NCI-H2029 (cell line): Measurements from ENCODE around the gene SERPINE1.
"Not testable (repeated sequence)": the region's sequence is repeated elsewhere in the genome, so short reads cannot be mapped to it uniquely, and the experiment has no call there.

Experiments used
- DNase-seq: peaks from one replicate; lab custom pipeline; 2025; lab: John Stamatoyannopoulos, UW

The SERPINE1 gene

GRCh38 chr7:101102026-101102425, 24.9 kb upstream of the SERPINE1 start:
- no peak for DNase-seq

- not testable (repeated sequence) for DNase-seq
These were observed 23.2 kb upstream of the SERPINE1 start for GRCh38 chr7:101103701-101104100.

- no peak for DNase-seq
These were observed 22.7 kb upstream of the SERPINE1 start for GRCh38 chr7:101104193-101104713.

GRCh38 chr7:101104799-101105198, 22.1 kb upstream of the SERPINE1 start:
- DNase-seq, result no peak

- DNase-seq, result not testable (repeated sequence)
These were observed 21.7 kb upstream of the SERPINE1 start for GRCh38 chr7:101105248-101105647.

GRCh38 chr7:101106386-101106785, 20.5 kb upstream of the SERPINE1 start:
- DNase-seq, result no peak

GRCh38 chr7:101108330-101108857, 18.5 kb upstream of the SERPINE1 start:
- DNase-seq, result no peak

- no peak for DNase-seq
These were observed 17.9 kb upstream of the SERPINE1 start for GRCh38 chr7:101108961-101109360.

GRCh38 chr7:101109368-101109767, 17.5 kb upstream of the SERPINE1 start:
- no peak for DNase-seq

- no peak for DNase-seq
These were observed 15.6 kb upstream of the SERPINE1 start for GRCh38 chr7:101111261-101111660.

- no peak for DNase-seq
These were observed 14.7 kb upstream of the SERPINE1 start for GRCh38 chr7:101112233-101112632.

- not testable (repeated sequence) for DNase-seq
These were observed 13.8 kb upstream of the SERPINE1 start for GRCh38 chr7:101113140-101113539.

- DNase-seq, result no peak
These were observed 13.1 kb upstream of the SERPINE1 start for GRCh38 chr7:101113836-101114235.

- DNase-seq, result no peak
These were observed 12.4 kb upstream of the SERPINE1 start for GRCh38 chr7:101114492-101114891.

GRCh38 chr7:101115215-101115614, 11.7 kb upstream of the SERPINE1 start:
- no peak for DNase-seq

GRCh38 chr7:101116898-101117297, 10.0 kb upstream of the SERPINE1 start:
- DNase-seq, result no peak

GRCh38 chr7:101118856-101119255, 8.0 kb upstream of the SERPINE1 start:
- no peak for DNase-seq

- DNase-seq, result no peak
These were observed 7.0 kb upstream of the SERPINE1 start for GRCh38 chr7:101119876-101120275.

- no peak for DNase-seq
These were observed 6.6 kb upstream of the SERPINE1 start for GRCh38 chr7:101120315-101120714.

GRCh38 chr7:101121631-101121990, 5.3 kb upstream of the SERPINE1 start:
- not testable (repeated sequence) for DNase-seq

- DNase-seq, result no peak
These were observed 4.6 kb upstream of the SERPINE1 start for GRCh38 chr7:101121991-101122932.

- DNase-seq, result no peak
These were observed 3.8 kb upstream of the SERPINE1 start for GRCh38 chr7:101122933-101123702.

GRCh38 chr7:101123703-101124068, 3.2 kb upstream of the SERPINE1 start:
- DNase-seq, result no peak
